LNCAP (cell line): Measurements from ENCODE around the gene PAIP2B.

Experiments
- TF ChIP-seq, protein P1 (sequence below): fragments of 450-650 bp; IDR thresholded peaks from 2 replicates; pipeline ENCODE4 v1.5.1; 2017; ENCODE audit warnings: mild to moderate bottlenecking

The PAIP2B gene

DNA sequence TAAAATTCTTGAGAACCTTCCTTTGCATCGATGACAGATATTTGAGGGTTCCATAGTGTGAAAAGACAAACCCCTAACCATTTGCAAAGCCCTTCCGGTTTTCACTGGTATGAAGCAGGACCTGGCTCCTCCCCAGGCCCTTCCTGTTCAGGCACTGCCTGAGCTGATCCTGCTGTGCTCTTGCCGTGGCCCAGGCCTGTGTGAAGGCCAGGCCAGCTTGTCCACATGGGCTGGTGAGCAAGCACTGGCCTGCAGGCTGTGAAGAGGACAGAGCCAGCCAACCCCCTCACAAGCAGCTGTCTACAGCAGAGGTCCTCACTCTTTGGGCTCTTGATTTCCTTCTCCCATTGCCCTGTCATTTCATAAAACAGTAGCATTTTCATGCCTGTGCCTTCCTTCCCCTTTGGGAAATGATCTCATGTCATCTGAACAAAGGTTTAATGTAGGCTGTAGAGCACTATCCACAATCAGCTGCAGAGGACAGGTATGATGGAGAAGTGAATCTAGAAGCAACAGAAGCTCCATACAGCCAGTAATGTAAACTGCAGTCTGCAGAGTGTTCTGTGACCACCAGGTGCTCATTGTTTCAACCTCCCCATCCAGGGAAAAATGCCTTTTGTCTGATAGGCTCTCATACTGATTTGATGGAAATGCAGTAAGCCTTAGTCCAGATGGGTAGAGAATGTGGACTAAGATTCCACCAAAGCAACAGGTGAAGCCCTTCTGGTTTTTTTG, 76.7 kb downstream of the PAIP2B start:
- TF ChIP-seq, protein P1, sequence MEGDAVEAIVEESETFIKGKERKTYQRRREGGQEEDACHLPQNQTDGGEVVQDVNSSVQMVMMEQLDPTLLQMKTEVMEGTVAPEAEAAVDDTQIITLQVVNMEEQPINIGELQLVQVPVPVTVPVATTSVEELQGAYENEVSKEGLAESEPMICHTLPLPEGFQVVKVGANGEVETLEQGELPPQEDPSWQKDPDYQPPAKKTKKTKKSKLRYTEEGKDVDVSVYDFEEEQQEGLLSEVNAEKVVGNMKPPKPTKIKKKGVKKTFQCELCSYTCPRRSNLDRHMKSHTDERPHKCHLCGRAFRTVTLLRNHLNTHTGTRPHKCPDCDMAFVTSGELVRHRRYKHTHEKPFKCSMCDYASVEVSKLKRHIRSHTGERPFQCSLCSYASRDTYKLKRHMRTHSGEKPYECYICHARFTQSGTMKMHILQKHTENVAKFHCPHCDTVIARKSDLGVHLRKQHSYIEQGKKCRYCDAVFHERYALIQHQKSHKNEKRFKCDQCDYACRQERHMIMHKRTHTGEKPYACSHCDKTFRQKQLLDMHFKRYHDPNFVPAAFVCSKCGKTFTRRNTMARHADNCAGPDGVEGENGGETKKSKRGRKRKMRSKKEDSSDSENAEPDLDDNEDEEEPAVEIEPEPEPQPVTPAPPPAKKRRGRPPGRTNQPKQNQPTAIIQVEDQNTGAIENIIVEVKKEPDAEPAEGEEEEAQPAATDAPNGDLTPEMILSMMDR = no peak

DNA sequence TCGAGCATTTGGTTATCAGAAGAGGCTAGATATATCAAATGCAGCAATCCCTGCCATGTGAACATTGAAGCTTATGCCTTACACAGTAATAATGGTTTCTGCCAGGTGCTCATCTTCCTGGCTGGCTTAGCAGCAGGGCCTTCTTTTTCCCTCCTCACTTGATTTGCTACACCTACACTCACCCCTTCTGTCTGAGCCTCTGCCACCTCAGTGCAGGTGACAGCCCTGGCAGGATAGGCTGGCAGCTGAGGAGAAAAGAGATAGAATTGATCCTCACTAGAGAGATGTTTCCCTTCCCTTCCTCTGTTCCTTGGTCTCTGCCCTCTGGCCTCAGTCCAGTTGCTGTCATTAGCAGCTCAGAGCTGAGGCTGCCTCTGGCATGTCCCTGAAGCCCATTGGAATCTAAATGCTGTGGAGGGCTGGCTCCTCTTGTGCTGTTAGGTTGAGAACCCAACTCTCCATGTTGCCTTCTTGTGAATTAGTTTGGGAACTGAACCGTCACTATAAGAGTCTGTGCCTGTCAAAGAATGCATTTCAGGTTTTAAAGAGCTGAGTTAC, 78.3 kb downstream of the PAIP2B start:
- TF ChIP-seq, protein P1 = no peak

DNA sequence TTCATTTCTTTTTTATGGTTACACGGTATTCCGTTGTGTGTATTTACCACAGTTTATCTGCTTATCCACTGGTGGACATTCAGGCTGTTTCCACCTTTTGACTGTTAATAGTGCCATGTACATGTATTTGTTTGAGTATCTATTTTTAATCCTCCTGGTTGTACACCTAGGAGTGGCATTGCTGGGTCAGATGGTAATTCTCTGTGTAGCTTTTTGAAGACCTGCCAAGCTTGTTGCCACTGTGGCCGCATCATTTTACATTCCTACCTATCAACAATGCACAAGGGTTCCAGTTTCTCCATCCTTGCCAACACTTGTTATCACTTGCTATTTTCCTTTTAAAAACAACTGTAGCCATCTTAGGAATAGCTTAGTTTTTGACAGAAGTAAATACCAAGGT, 83.1 kb downstream of the PAIP2B start:
- TF ChIP-seq, protein P1 = no peak

DNA sequence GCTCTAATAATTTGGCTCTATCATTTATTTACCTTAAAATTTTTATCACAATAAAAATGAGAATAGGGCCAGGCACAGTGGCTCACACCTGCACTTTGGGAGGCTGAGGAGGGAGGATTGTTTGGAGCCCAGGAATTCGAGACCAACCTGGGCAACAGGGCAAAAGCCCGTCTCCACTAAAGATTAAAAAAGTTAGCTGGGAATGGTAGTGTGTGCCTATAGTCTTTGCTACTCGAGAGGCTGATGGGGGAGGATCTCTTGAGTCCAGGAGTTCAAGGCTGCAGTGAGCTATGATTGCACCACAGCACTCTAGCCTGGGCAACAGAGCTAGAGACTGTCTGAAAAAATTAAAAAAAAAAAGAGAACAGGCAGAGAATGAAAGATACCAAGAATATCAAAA, 90.7 kb downstream of the PAIP2B start:
- TF ChIP-seq, protein P1 = no peak

DNA sequence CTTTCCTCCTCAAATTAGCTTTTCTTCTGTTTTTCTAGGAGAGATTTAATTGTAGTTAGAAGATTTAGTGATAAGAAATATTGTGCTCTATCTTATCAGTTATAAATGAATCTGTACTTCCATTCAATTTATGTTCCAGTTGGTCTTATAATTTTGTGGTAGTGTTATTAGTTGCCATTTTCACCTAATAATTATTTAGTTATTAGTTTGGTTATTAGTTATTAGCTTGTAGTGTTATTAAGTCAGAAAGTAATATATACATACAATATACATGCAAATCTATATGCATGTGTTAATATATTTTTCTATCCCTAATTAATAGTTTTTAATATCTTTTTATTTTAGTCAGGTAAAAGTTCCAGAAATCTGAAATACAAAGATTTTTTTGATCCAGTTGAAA, 93.3 kb downstream of the PAIP2B start:
- TF ChIP-seq, protein P1 = no peak
